ENCODE data around the gene HNRNPDL. TPM values are rescaled to one million over a fixed set of nuclear protein-coding genes. Genes with fewer than 3 reads are reported as not detected.

HNRNPDL gene
- total RNA-seq, 1 donor from 2014 or later: 248 TPM

DNA sequence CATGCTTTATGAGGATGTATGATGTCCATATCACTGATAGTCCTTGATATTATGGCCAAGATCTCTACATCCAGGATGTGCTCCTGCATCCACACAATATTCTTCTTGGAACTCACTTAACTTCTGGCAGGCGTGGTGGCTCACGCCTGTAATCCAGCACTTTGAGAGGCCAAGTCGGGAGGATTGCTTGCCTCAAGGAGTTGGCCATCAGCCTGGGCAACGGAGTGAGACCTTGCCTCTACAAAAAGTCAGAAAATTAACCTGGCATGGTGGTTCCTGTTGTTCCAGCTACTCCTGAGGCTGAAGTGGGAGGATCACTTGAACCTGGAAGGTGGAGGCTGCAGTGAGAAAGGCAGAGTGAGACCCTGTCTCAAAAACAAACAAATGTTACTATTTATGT is 54.2 kb downstream of the HNRNPDL start:
- H3K4me3 ChIP-seq (ENCODE audit: low read depth, low read length): no peak overlapping the region
- TF ChIP-seq CTCF (conservative IDR thresholded peaks at IDR 0.05; ENCODE audit: low read depth, low read length): no peak
- DNase-seq (ENCODE audit: low read depth): no peak

- TF ChIP-seq CTCF (conservative IDR thresholded peaks at IDR 0.05; ENCODE audit: low read depth, low read length): no peak
- H3K4me3 ChIP-seq (ENCODE audit: low read depth, low read length): peak within 1 kb of the TSS; percentile 70
- DNase-seq (ENCODE audit: low read depth): peak; percentile 94
Measured at GRCh38 chr4:82373816-82374625, 56.2 kb downstream of the HNRNPDL start, which contains the start of gene HNRNPD. Gene HNRNPD, minus strand, starts transcription at chr4:82373991. Its CDS starts 313 bp downstream, at chr4:82373678.

DNA sequence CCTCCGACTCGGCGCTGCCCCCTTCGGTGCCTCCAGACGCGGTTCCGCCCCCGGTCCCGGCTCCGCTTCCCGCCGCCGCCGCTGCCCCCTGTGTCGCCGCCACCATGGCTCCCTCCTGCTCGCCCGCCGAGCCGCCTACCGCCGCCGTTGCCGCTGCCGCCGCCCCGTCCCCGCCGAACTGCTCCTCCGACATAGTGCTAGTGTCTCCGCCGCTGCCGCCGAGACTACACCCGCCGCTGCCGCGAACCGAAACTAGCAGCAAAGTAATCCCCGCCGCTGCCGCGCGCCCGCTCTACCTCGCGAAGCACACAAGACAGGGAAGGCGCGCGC is 56.8 kb downstream of the HNRNPDL start:
- H3K4me3 ChIP-seq (ENCODE audit: low read depth, low read length): peak overlapping the region; percentile 70
- no peak for TF ChIP-seq CTCF (conservative IDR thresholded peaks at IDR 0.05; ENCODE audit: low read depth, low read length)
- no peak for DNase-seq (ENCODE audit: low read depth)

Other genes with a start within 250 kb of the HNRNPDL start
- gene HNRNPD, start 56.5 kb downstream of the HNRNPDL start, total RNA-seq: 83.0 and 96.6 TPM in 2 replicates
- gene ENOPH1, start 128 bp upstream of the HNRNPDL start, total RNA-seq: 53.5 and 61.1 TPM in 2 replicates
- 0.36 and 2.9 TPM in 2 replicates for gene TMEM150C, start 131.5 kb upstream of the HNRNPDL start, total RNA-seq